ENCODE results near the gene EVI5L. TPM values are rescaled to one million over a fixed set of nuclear protein-coding genes. Genes with fewer than 3 reads are reported as not detected.

EVI5L gene
- total and polyA plus RNA-seq, 2 of the 8 experiments (the other 6 are each of a cell fraction or from before 2014, with no cell fraction given) = 7.2 to 11.0 TPM

GRCh38 chr19:7811989-7812388 lies 18.0 kb upstream of the EVI5L start:
- Histone ChIP-seq H4K20me1 (replicated peaks in 1 of 2; ENCODE audit: control insufficient read depth in 1 of 2, insufficient read depth in 2 of 2, low read length in 2 of 2) (no peaks in the 10 kb centered on the region), H4K91ac (replicated peaks; ENCODE audit: insufficient read length, low read length) (no peak overlapping the region), H3K36me3 (ENCODE audit: control insufficient read depth in 2 of 4, insufficient read depth in 4 of 4, low read length in 3 of 4) (no peaks in the 10 kb centered on the region), H3K9me3 (ENCODE audit: insufficient read depth in 2 of 2, low read depth in 1 of 2, low read length in 1 of 2) (no peaks in the 10 kb centered on the region; a peak in 1 of 4 replicates), H4K5ac (ENCODE audit: insufficient read length, low read depth, low read length) (no peak overlapping the region), H2BK120ac (replicated peaks; ENCODE audit: low read depth, low read length) (no peak overlapping the region), H2AK5ac (ENCODE audit: low read depth, low read length) (no peak overlapping the region), H2BK12ac (ENCODE audit: low read depth, low read length) (no peak overlapping the region), H2BK20ac (ENCODE audit: low read length) (no peak overlapping the region), H3K4me3 (ENCODE audit: extremely low read depth in 1 of 4, insufficient read depth in 2 of 4, low read depth in 3 of 4, low read length in 4 of 4) (no peak overlapping the region), H2BK15ac (ENCODE audit: low read length) (no peak overlapping the region), H3K79me2 (ENCODE audit: control insufficient read depth in 1 of 2, insufficient read depth in 2 of 2, low read length in 2 of 2) (no peaks in the 10 kb centered on the region), H4K8ac (ENCODE audit: extremely low read depth, insufficient read depth, low read length) (no peak overlapping the region), H3K4me1 (replicated peaks in 1 of 4; ENCODE audit: control insufficient read depth in 3 of 4, insufficient read depth in 4 of 4, low read length in 3 of 4) (no peaks in the 10 kb centered on the region; a peak in 1 of 7 replicates), H3K14ac (ENCODE audit: insufficient read length) (no peak overlapping the region), H3K23me2 (ENCODE audit: low read depth, low read length) (no peaks in the 10 kb centered on the region), H3K18ac (ENCODE audit: extremely low read depth, low read length) (no peak overlapping the region), H3K27ac (ENCODE audit: low read depth, low read length) (no peak overlapping the region), H3K79me1 (ENCODE audit: low read depth, low read length) (no peaks in the 10 kb centered on the region), H3K4ac (replicated peaks; ENCODE audit: insufficient read length, low read depth, low read length) (no peak overlapping the region), H3K27me3 (replicated peaks in 1 of 4; ENCODE audit: control insufficient read depth in 3 of 4, extremely low read depth in 1 of 4, insufficient read depth in 3 of 4, low read length in 3 of 4) (no peaks in the 10 kb centered on the region; a peak in 1 of 7 replicates), H3K23ac (ENCODE audit: insufficient read length) (no peak overlapping the region), H2AFZ (ENCODE audit: low read length) (no peak overlapping the region), H3K4me2 (ENCODE audit: insufficient read depth in 1 of 2, low read depth in 2 of 2, low read length in 2 of 2) (no peak overlapping the region), H3K9ac (replicated peaks in 1 of 4; ENCODE audit: extremely low read depth in 1 of 4, low read depth in 3 of 4, low read length in 3 of 4) (no peak overlapping the region), H2BK5ac (ENCODE audit: low read depth, low read length) (no peak overlapping the region), H3K56ac (replicated peaks; ENCODE audit: insufficient read length, low read depth, low read length) (no peak overlapping the region)
- ChIA-PET POLR2A (ENCODE audit: partially characterized antibody) (interaction anchor here (0.9 kb wide), 1 partner anchor 260 kb away, joined by 3 read pairs; no protein-coding TSS in a partner anchor), CTCF (ENCODE audit: partially characterized antibody) (interaction anchor here (1.1 kb wide), 1 partner anchor 16 kb away, joined by 3 read pairs; no protein-coding TSS in a partner anchor)
- no peak for FAIRE-seq
- TF ChIP-seq RNF2 (IDR thresholded peaks at IDR 0.05; ENCODE audit: borderline replicate concordance, low read depth, low read length, missing control alignments, poor library complexity, severe bottlenecking) = no peak
- no peak for TF ChIP-seq KDM4A (IDR thresholded peaks at IDR 0.05; ENCODE audit: low read depth, low read length, severe bottlenecking)
- no peak for TF ChIP-seq ATF3 (IDR thresholded peaks at IDR 0.05; ENCODE audit: insufficient read depth, low read depth, low read length)
- TF ChIP-seq CEBPB (IDR thresholded peaks at IDR 0.05; ENCODE audit: low read depth, low read length) = no peak
- TF ChIP-seq CTBP2 (IDR thresholded peaks at IDR 0.05; ENCODE audit: borderline replicate concordance, insufficient read depth, insufficient read length, low read length) = no peak
- TF ChIP-seq SIRT6 (IDR thresholded peaks at IDR 0.05; ENCODE audit: low read length) = no peak
- TF ChIP-seq SP1 (IDR thresholded peaks at IDR 0.05; ENCODE audit: low read depth, low read length) = no peak
- no peak for TF ChIP-seq SIX5 (IDR thresholded peaks at IDR 0.05; ENCODE audit: low read depth, low read length)
- 57% methylated on average over 2 of the region's 2 CpGs; no CpG with 5 or more reads in 1 of the 2 experiments for WGBS, 2 experiments (ENCODE audit: extremely low coverage in 1 of 2, insufficient coverage in 1 of 2, insufficient read length in 1 of 2, insufficient replicate concordance in 2 of 2, low coverage in 1 of 2, low lambda C conversion rate in 2 of 2, missing lambda C conversion rate in 1 of 2)
- DNase-seq (ENCODE audit: low read depth in 1 of 2, low spot score in 2 of 2) = no peak
